HepG2 (cell line): ENCODE measurements around the gene ST6GALNAC6. TPM values are rescaled to one million over a fixed set of nuclear protein-coding genes. Genes with fewer than 3 reads are reported as not detected.
A peak's percentile ranks its signal among the peaks of the same experiment; 100 is the strongest.

Experiments used
- ATAC-seq: fragments of 200-7000 bp; cut with Tn5 transposase; 3 replicates; pipeline ENCODE4 v1.9.1; 2020; ENCODE audit warnings: mild to moderate bottlenecking, moderate library complexity
- BruUV-seq: library from RNA; stranded (reverse); fragments of 400-500 nt; replicated peaks from 2 replicates; lab custom pipeline; 2021; lab: Mats Ljungman, UMichigan
- CTCF ChIA-PET: fragments of 300-600 bp; formaldehyde crosslinking; extraction: SDS; loops from one replicate; lab custom pipeline; 2021; ENCODE audit warnings: low total read pairs, inconsistent platforms, low intra/inter-chr PET ratio; lab: Yijun Ruan, JAX
- POLR2A ChIA-PET: fragments of 350-600 bp; sonication (Branson Sonifier 250); formaldehyde crosslinking; loops from one replicate; lab custom pipeline; 2020; ENCODE audit warnings: antibody characterized with exemption, inconsistent platforms; lab: Yijun Ruan, JAX
- DNase-seq: peaks from one replicate; pipeline ENCODE4 v3.0.0-alpha.2; 2015; ENCODE audit warnings: low spot score
- FAIRE-seq: peaks from 3 replicates; lab custom pipeline; 2011; peaks lifted over from hg19 to GRCh38; lab: Jason Lieb, UNC
- H2AFZ ChIP-seq: one replicate; pipeline ENCODE4 v1.6.1; 2011; ENCODE audit warnings: low read length, inconsistent platforms
- H3K27ac ChIP-seq: fragments of 300-600 bp; 3 replicates; pipeline ENCODE4 v1.8.0; 2011; ENCODE audit warnings: mixed run types, mild to moderate bottlenecking, mixed read lengths, low read length, inconsistent platforms; ENCODE audit not compliant: insufficient read depth; ENCODE audit errors: extremely low read length
- H3K27me3 ChIP-seq, 2 experiments: fragments of 200-600 bp in 1 of 2; 2 replicates in 1 of 2; 3 replicates in 1 of 2; pipeline versions ENCODE4 v1.6.0 to v1.8.0; 2011; ENCODE audit warnings: low read length in 2 of 2, mild to moderate bottlenecking in 2 of 2, moderate library complexity in 2 of 2, inconsistent platforms in 1 of 2; ENCODE audit not compliant: insufficient read depth in 2 of 2, control insufficient read depth in 1 of 2
- H3K36me3 ChIP-seq, 2 experiments: fragments of 200-600 bp in 1 of 2; replicated peaks in 1 of 2; 2 replicates in 1 of 2; 3 replicates in 1 of 2; pipeline versions ENCODE4 v1.5.1 to v1.8.0; 2011; ENCODE audit warnings: low read length in 2 of 2, inconsistent platforms in 1 of 2; ENCODE audit not compliant: insufficient read depth in 2 of 2, control insufficient read depth in 1 of 2
- H3K4me1 ChIP-seq: 2 replicates; pipeline ENCODE4 v1.5.1; 2012; ENCODE audit warnings: low read length, inconsistent platforms; ENCODE audit not compliant: insufficient read depth
- H3K4me2 ChIP-seq: 2 replicates; pipeline ENCODE4 v1.6.0; 2011; ENCODE audit warnings: low read depth, low read length, inconsistent platforms
- H3K4me3 ChIP-seq, 3 experiments: fragments of 200-600 bp in 1 of 3; sonication (generic), shearing (Covaris generic) in 1 of 3; replicated peaks in 1 of 3; 2 replicates each; pipeline ENCODE4 v1.5.1; 2011 to 2016; ENCODE audit warnings: low read length in 3 of 3, inconsistent platforms in 2 of 3, low read depth in 2 of 3, mild to moderate bottlenecking in 2 of 3, control low read depth in 1 of 3, mixed read lengths in 1 of 3; ENCODE audit not compliant: insufficient read depth in 1 of 3
- H3K79me2 ChIP-seq: one replicate; pipeline ENCODE4 v1.6.1; 2011; ENCODE audit warnings: low read length, inconsistent platforms; ENCODE audit not compliant: insufficient read depth
- H3K9ac ChIP-seq: 2 replicates; pipeline ENCODE4 v1.6.0; 2011; ENCODE audit warnings: mild to moderate bottlenecking, low read depth, low read length, inconsistent platforms; ENCODE audit not compliant: insufficient read depth
- H3K9me3 ChIP-seq: 2 replicates; pipeline ENCODE4 v1.5.1; 2012; ENCODE audit warnings: mild to moderate bottlenecking, low read length
- H4K20me1 ChIP-seq: 2 replicates; pipeline ENCODE4 v1.6.0; 2011; ENCODE audit warnings: inconsistent platforms, mild to moderate bottlenecking, low read length, moderate library complexity; ENCODE audit not compliant: insufficient read depth
- AGO2 ChIP-seq: fragments of 200-400 bp; formaldehyde crosslinking; optimal IDR thresholded peaks from 2 replicates; pipeline ENCODE3; 2017; ENCODE audit warnings: mild to moderate bottlenecking, low read depth, low read length, moderate library complexity
- ATF1 ChIP-seq: IDR thresholded peaks from 2 replicates; pipeline ENCODE4 v1.6.1; 2016; ENCODE audit warnings: mild to moderate bottlenecking, control low read depth
- FOXK1 ChIP-seq: sonication (generic); formaldehyde crosslinking; IDR thresholded peaks from 2 replicates; pipeline ENCODE4 v1.4.0; 2020; ENCODE audit warnings: low read depth, missing genetic modification reagents, borderline replicate concordance
- GMEB2 ChIP-seq: IDR thresholded peaks from 2 replicates; pipeline ENCODE4 v1.6.1; 2016; ENCODE audit warnings: missing biosample characterization, missing genetic modification reagents, low read depth
- HOXA9 ChIP-seq: sonication (generic); formaldehyde crosslinking; IDR thresholded peaks from 2 replicates; pipeline ENCODE4 v1.8.1; 2022; ENCODE audit warnings: missing genetic modification reagents, mild to moderate bottlenecking, moderate library complexity, borderline replicate concordance
- RBM22 ChIP-seq: fragments of 200-400 bp; formaldehyde crosslinking; optimal IDR thresholded peaks from 2 replicates; pipeline ENCODE3; 2017; ENCODE audit warnings: mild to moderate bottlenecking, low read length, moderate library complexity
- SIX1 ChIP-seq: sonication (generic); formaldehyde crosslinking; IDR thresholded peaks from 2 replicates; pipeline ENCODE4 v1.4.0; 2020; ENCODE audit warnings: missing genetic modification reagents, borderline replicate concordance
- ZBTB10 ChIP-seq: sonication (generic); formaldehyde crosslinking; IDR thresholded peaks from 2 replicates; pipeline ENCODE4 v1.4.0; 2020; ENCODE audit warnings: missing genetic modification reagents, borderline replicate concordance
- ZHX2 ChIP-seq, 2 experiments: sonication (generic) in 1 of 2; formaldehyde crosslinking in 1 of 2; IDR thresholded peaks; 2 replicates each; pipeline versions ENCODE4 v1.6.1 to v1.9.0; 2014 to 2022; ENCODE audit warnings: antibody characterized with exemption in 1 of 2, borderline replicate concordance in 1 of 2, inconsistent platforms in 1 of 2, low read depth in 1 of 2, missing genetic modification reagents in 1 of 2
- ZNF317 ChIP-seq: sonication (generic); formaldehyde crosslinking; IDR thresholded peaks from 2 replicates; pipeline ENCODE4 v1.5.0; 2020; ENCODE audit warnings: mild to moderate bottlenecking, missing genetic modification reagents
- ZNF350 ChIP-seq: sonication (generic); formaldehyde crosslinking; IDR thresholded peaks from 2 replicates; pipeline ENCODE4 v1.4.0; 2020; ENCODE audit warnings: mild to moderate bottlenecking, low read depth, missing genetic modification reagents, borderline replicate concordance
- ZNF501 ChIP-seq: sonication (generic); formaldehyde crosslinking; IDR thresholded peaks from 2 replicates; pipeline ENCODE4 v1.5.1; 2020; ENCODE audit warnings: mild to moderate bottlenecking, moderate library complexity, missing genetic modification reagents
- WGBS: methylation state at CpG from one replicate; pipeline ENCODE4 v1.1.6; 2017; ENCODE audit warnings: low lambda C conversion rate; 5-methylcytosine and 5-hydroxymethylcytosine counted together
- in situ Hi-C: cut with HindIII; loops from 2 replicates; pipeline ENCODE4 v1.10.0; 2017; ENCODE audit warnings: low pct_unique_long_range_greater_than_20kb; ENCODE audit not compliant: extremely low pct_ligation_motif_present
- intact Hi-C: fragments of 100-400 bp; cut with micrococcal nuclease; formaldehyde crosslinking; loops from one replicate; pipeline ENCODE4 v1.10.0; 2022; ENCODE audit not compliant: unreplicated experiment
- polyA plus RNA-seq, 8 experiments: library from polyadenylated mRNA; depleted of rRNA in 3 of 8; stranded (reverse) in 7 of 8; unstranded in 1 of 8; fragments of >200 nt; fragmentation: Illumina TruSeq in 4 of 8; extraction: Trizol in 4 of 8; gene quantifications; 2 replicates each; pipeline versions ENCODE4 v1.2.1 to v1.2.3, GENCODE V29; 2011 to 2016; ENCODE audit warnings: low read depth in 4 of 8, missing spikeins in 1 of 8, mixed read lengths in 1 of 8; ENCODE audit not compliant: insufficient read depth in 1 of 8
- total RNA-seq, 5 experiments: library from RNA; depleted of rRNA; stranded (reverse); fragments of >200 nt; fragmentation: Illumina TruSeq; extraction: Trizol; gene quantifications; 2 replicates each; pipeline ENCODE4 v1.2.3, GENCODE V29; 2016; ENCODE audit warnings: low read depth in 1 of 5

The ST6GALNAC6 gene
- total and polyA plus RNA-seq, 2 of the 13 experiments (the other 11 are each of a cell fraction or from before 2014, with no cell fraction given): 18.5 to 65.4 TPM

- peaks cover 70% of the 10 kb centered on the region for H3K4me1 ChIP-seq
- in situ Hi-C loops: no loop called here
- H3K9me3 ChIP-seq: no peaks in the 10 kb centered on the region
- 98% methylated on average over 9 of the region's 9 CpGs for WGBS
- intact Hi-C loops: loop anchor here (10.0 kb wide), 1 partner anchor 169 kb away; no protein-coding TSS in a partner anchor
- no TSS peak for BruUV-seq
- H3K36me3 ChIP-seq: peaks cover 21 to 58% of the 10 kb centered on the region in 2 experiments; a peak in 4 of 5 replicates
- no peak overlapping the region for H3K4me2 ChIP-seq
- ChIA-PET POLR2A (no interaction called here), CTCF (no interaction called here)
- H3K79me2 ChIP-seq: peaks cover 44% of the 10 kb centered on the region
- no peaks in the 10 kb centered on the region; a peak in 1 of 5 replicates for H3K27me3 ChIP-seq
- ATAC-seq: no peak
- H2AFZ ChIP-seq: no peak overlapping the region
- peaks cover 7% of the 10 kb centered on the region for H4K20me1 ChIP-seq
- peak; percentile 43 for TF ChIP-seq RBM22
- TF ChIP-seq ZNF350 (CRISPR knock-in tag): no peak
- no peak for TF ChIP-seq ZNF501 (CRISPR knock-in tag)
- TF ChIP-seq FOXK1 (CRISPR knock-in tag): no peak
- no peak for TF ChIP-seq ATF1 (CRISPR knock-in tag)
- TF ChIP-seq GMEB2 (CRISPR knock-in tag): no peak
- TF ChIP-seq AGO2: peak; percentile 14
- TF ChIP-seq ZHX2 (IDR thresholded peaks at IDR 0.05; ENCODE audit: low read depth): no peak
- no peak for TF ChIP-seq ZHX2 (CRISPR knock-in tag; IDR thresholded peaks at IDR 0.05; ENCODE audit: borderline replicate concordance)
- TF ChIP-seq ZBTB10 (CRISPR knock-in tag): no peak
- TF ChIP-seq HOXA9 (CRISPR knock-in tag): no peak
- no peak for TF ChIP-seq SIX1 (CRISPR knock-in tag)
- no peak for TF ChIP-seq ZNF317 (CRISPR knock-in tag)
- H3K4me3 ChIP-seq: no peak overlapping the region
- no peak overlapping the region for H3K9ac ChIP-seq
- H3K27ac ChIP-seq: peak overlapping the region; percentile 42
- FAIRE-seq: no peak
- no peak for DNase-seq
These were observed 46.5 kb upstream of the ST6GALNAC6 start for GRCh38 chr9:127945942-127946341.
